B cell (primary cell): Measurements from ENCODE around the gene CXCL8. TPM values are rescaled to one million over a fixed set of nuclear protein-coding genes. Genes with fewer than 3 reads are reported as not detected.
A peak's percentile ranks its signal among the peaks of the same experiment; 100 is the strongest.

ENCODE experiments used
- ATAC-seq: fragments of 200-7000 bp; cut with Tn5 transposase; one replicate; pipeline ENCODE4 v1.10.0; 2021; ENCODE audit warnings: low read depth, mild to moderate bottlenecking, moderate number of reproducible peaks, moderate library complexity
- CTCF ChIA-PET: fragments of 350-600 bp; sonication (Branson Sonifier 250); formaldehyde crosslinking; loops from one replicate; lab custom pipeline; 2021; ENCODE audit warnings: antibody characterized with exemption, inconsistent platforms; lab: Charles Lee
- POLR2A ChIA-PET: fragments of 350-600 bp; sonication (Branson Sonifier 250); formaldehyde crosslinking; loops from one replicate; lab custom pipeline; 2021; ENCODE audit warnings: antibody characterized with exemption; lab: Charles Lee
- DNase-seq: peaks from one replicate; pipeline ENCODE4 v3.0.0; 2013
- H2AFZ ChIP-seq: 2 replicates; pipeline ENCODE4 v1.6.1; 2012; ENCODE audit warnings: mild to moderate bottlenecking, low read depth, low read length; ENCODE audit not compliant: insufficient read depth, poor library complexity, severe bottlenecking
- H3K27ac ChIP-seq, 2 donors: 1 replicate in 1 of 2; 2 replicates in 1 of 2; pipeline ENCODE4 v1.5.1; 2012 to 2013; ENCODE audit warnings: low read length in 2 of 2, mild to moderate bottlenecking in 2 of 2, moderate library complexity in 1 of 2
- H3K27me3 ChIP-seq, 4 experiments: fragments of 200-600 bp in 1 of 4; sonication (generic) in 1 of 4; replicated peaks in 1 of 4; 1 replicate in 2 of 4; 2 replicates in 2 of 4; pipeline versions ENCODE4 v1.6.1 to v1.7.0; 2013 to 2016; ENCODE audit warnings: low read length in 3 of 4, mild to moderate bottlenecking in 2 of 4, mixed read lengths in 1 of 4, moderate library complexity in 1 of 4; ENCODE audit not compliant: insufficient read depth in 4 of 4, control insufficient read depth in 3 of 4; ENCODE audit errors: control extremely low read depth in 1 of 4
- H3K36me3 ChIP-seq, 2 experiments: replicated peaks in 1 of 2; 1 replicate in 1 of 2; 2 replicates in 1 of 2; pipeline versions ENCODE4 v1.6.1 to v1.7.1; 2013; ENCODE audit warnings: low read length in 1 of 2; ENCODE audit not compliant: insufficient read depth in 2 of 2, control insufficient read depth in 1 of 2; ENCODE audit errors: control extremely low read depth in 1 of 2, extremely low read depth in 1 of 2
- H3K4me1 ChIP-seq, 2 donors: fragments of 200-600 bp in 1 of 2; sonication (generic) in 1 of 2; 1 replicate in 1 of 2; 2 replicates in 1 of 2; pipeline versions ENCODE4 v1.5.1 to v1.6.1; 2013 to 2017; ENCODE audit warnings: low read length in 2 of 2; ENCODE audit not compliant: control insufficient read depth in 2 of 2, insufficient read depth in 2 of 2
- H3K4me2 ChIP-seq: replicated peaks from 2 replicates; pipeline ENCODE3; 2012; ENCODE audit warnings: mild to moderate bottlenecking, low read depth, low read length; ENCODE audit not compliant: poor library complexity, severe bottlenecking
- H3K4me3 ChIP-seq, 5 experiments: fragments of 200-600 bp in 1 of 5; sonication (generic) in 1 of 5; 1 replicate in 3 of 5; 2 replicates in 2 of 5; pipeline versions ENCODE4 v1.5.1 to v1.7.0; 2011 to 2016; ENCODE audit warnings: low read length in 4 of 5, mild to moderate bottlenecking in 4 of 5, low read depth in 2 of 5, control low read depth in 1 of 5, moderate library complexity in 1 of 5; ENCODE audit not compliant: insufficient read depth in 1 of 5; ENCODE audit errors: control extremely low read depth in 1 of 5, extremely low read depth in 1 of 5
- H3K79me2 ChIP-seq: fragments of 200-600 bp; sonication (generic); one replicate; pipeline ENCODE4 v1.6.0; 2016; ENCODE audit warnings: low read length; ENCODE audit not compliant: control insufficient read depth, insufficient read depth
- H3K9ac ChIP-seq: fragments of 200-600 bp; sonication (generic); 2 replicates; pipeline ENCODE4 v1.6.1; 2017; ENCODE audit warnings: mild to moderate bottlenecking, low read length, moderate library complexity
- H3K9me3 ChIP-seq, 3 donors: one replicate each; pipeline versions ENCODE4 v1.6.1 to v1.7.1; 2013; ENCODE audit warnings: low read length in 2 of 3; ENCODE audit not compliant: control insufficient read depth in 2 of 3, insufficient read depth in 1 of 3; ENCODE audit errors: control extremely low read depth in 1 of 3
- H4K20me1 ChIP-seq: 2 replicates; pipeline ENCODE4 v1.6.0; 2012; ENCODE audit warnings: mild to moderate bottlenecking, low read length; ENCODE audit not compliant: insufficient read depth, control insufficient read depth, poor library complexity, severe bottlenecking
- H3K27ac Mint-ChIP-seq: one replicate; pipeline ENCODE4 v1.8.0; 2021; ENCODE audit warnings: mixed read lengths
- H3K27me3 Mint-ChIP-seq: one replicate; pipeline ENCODE4 v1.8.0; 2021; ENCODE audit warnings: mixed read lengths
- H3K4me1 Mint-ChIP-seq: one replicate; pipeline ENCODE4 v1.8.0; 2021; ENCODE audit warnings: mixed read lengths
- H3K4me3 Mint-ChIP-seq: one replicate; pipeline ENCODE4 v1.8.0; 2021; ENCODE audit warnings: mixed read lengths
- H3K9me3 Mint-ChIP-seq: one replicate; pipeline ENCODE4 v1.8.0; 2022; ENCODE audit warnings: mixed read lengths; ENCODE audit not compliant: insufficient read depth
- EZH2 ChIP-seq: IDR thresholded peaks from 2 replicates; pipeline ENCODE4 v1.6.1; 2012; ENCODE audit warnings: borderline replicate concordance, low read depth, mild to moderate bottlenecking, moderate library complexity, low read length; ENCODE audit not compliant: insufficient read depth, poor library complexity, severe bottlenecking
- WGBS: methylation state at CpG from one replicate; pipeline ENCODE4 v1.1.5; 2013; ENCODE audit warnings: missing lambda C conversion rate; ENCODE audit not compliant: insufficient coverage; 5-methylcytosine and 5-hydroxymethylcytosine counted together
- intact Hi-C: fragments of 100-400 bp; cut with micrococcal nuclease; formaldehyde crosslinking; loops from one replicate; pipeline ENCODE4 v1.10.0; 2022
- polyA plus RNA-seq: library from polyadenylated mRNA; depleted of rRNA; stranded (reverse); fragments of >200 nt; gene quantifications from 2 replicates; pipeline ENCODE4 v1.2.3, GENCODE V29; 2012
- total RNA-seq, 2 donors: library from RNA; stranded (reverse); fragments of 120-200 nt in 1 of 2; gene quantifications; 1 replicate in 1 of 2; 2 replicates in 1 of 2; pipeline versions ENCODE4 v1.2.3 to v1.2.4, GENCODE V29; 2013 to 2022
- TF ChIP-seq, protein P1 (sequence below): fragments of 200-600 bp; IDR thresholded peaks from one replicate; pipeline ENCODE4 v1.8.0; 2022; ENCODE audit warnings: antibody characterized with exemption, mild to moderate bottlenecking

Gene CXCL8
- total and polyA plus RNA-seq, 2 donors (not counting 1 experiment from before 2014, with no cell fraction given) = 0.32 to 7.5 TPM

DNA sequence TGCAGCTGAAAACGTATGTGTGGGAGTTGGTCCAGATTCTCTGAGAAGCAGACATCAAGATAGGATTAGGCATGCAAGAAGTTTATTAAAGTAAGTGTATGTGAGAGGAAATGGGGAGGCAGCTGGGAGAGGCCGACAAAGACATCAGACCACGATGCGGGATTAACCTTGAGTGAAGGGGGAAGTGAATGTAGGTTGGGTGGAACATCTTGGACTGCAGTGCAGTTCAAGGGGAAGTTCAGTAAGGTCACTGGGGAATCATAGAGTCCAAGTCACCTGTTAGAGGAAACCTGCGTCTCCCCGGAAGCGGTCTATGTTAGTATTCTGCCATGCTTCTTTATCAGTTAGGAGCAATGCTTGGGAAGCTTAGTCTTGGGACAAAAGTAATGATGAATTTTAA, 22.0 kb downstream of the CXCL8 start:
- ATAC-seq (no peak), DNase-seq (peak; percentile 3)
- Histone ChIP-seq H3K36me3 (no peaks in the 10 kb centered on the region), H3K9me3 (no peaks in the 10 kb centered on the region), H3K4me1 (no peaks in the 10 kb centered on the region), H3K79me2 (no peaks in the 10 kb centered on the region), H3K4me3 (no peak overlapping the region), H3K4me2 (no peak overlapping the region), H2AFZ (no peak overlapping the region), H3K27ac (no peak overlapping the region), H3K9ac (no peak overlapping the region), H3K27me3 (no peaks in the 10 kb centered on the region), H4K20me1 (no peaks in the 10 kb centered on the region)
- CTCF ChIA-PET = no interaction called here
- POLR2A ChIA-PET = no interaction called here
- TF ChIP-seq EZH2 = no peak
- TF ChIP-seq, protein P1, sequence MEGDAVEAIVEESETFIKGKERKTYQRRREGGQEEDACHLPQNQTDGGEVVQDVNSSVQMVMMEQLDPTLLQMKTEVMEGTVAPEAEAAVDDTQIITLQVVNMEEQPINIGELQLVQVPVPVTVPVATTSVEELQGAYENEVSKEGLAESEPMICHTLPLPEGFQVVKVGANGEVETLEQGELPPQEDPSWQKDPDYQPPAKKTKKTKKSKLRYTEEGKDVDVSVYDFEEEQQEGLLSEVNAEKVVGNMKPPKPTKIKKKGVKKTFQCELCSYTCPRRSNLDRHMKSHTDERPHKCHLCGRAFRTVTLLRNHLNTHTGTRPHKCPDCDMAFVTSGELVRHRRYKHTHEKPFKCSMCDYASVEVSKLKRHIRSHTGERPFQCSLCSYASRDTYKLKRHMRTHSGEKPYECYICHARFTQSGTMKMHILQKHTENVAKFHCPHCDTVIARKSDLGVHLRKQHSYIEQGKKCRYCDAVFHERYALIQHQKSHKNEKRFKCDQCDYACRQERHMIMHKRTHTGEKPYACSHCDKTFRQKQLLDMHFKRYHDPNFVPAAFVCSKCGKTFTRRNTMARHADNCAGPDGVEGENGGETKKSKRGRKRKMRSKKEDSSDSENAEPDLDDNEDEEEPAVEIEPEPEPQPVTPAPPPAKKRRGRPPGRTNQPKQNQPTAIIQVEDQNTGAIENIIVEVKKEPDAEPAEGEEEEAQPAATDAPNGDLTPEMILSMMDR = no peak
- 22% methylated on average over 7 of the region's 7 CpGs for WGBS
- no peaks in the 10 kb centered on the region for H3K9me3 Mint-ChIP-seq
- peaks cover 6% of the 10 kb centered on the region for H3K4me1 Mint-ChIP-seq
- H3K27me3 Mint-ChIP-seq = no peaks in the 10 kb centered on the region
- intact Hi-C loops = no loop called here
- H3K4me3 Mint-ChIP-seq = no peak overlapping the region
- no peak overlapping the region for H3K27ac Mint-ChIP-seq

DNA sequence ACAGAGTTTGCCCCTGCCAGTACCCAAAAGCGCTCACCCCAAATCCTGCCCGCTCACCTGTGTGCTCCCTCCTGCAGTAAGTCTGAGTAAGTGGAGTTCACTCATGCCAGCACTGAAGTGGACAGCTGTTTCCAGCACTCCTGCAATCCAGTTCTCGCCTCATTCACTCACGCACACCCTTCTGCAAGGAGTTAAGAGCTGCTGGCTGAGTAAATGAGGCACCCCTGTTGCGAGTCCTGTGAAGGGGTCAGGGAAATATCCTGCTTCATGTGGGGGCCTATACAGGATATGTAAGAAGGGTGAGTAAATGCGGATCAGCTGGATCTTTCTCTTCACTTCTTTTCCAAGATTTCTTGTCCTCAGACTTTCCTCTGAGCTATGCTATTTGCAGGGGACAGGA, 23.5 kb downstream of the CXCL8 start:
- H3K4me3 Mint-ChIP-seq = no peak overlapping the region
- H4K20me1 ChIP-seq = no peaks in the 10 kb centered on the region
- DNase-seq (no peak), ATAC-seq (no peak)
- no peak overlapping the region for H3K4me2 ChIP-seq
- no peak overlapping the region for H2AFZ ChIP-seq
- H3K27ac ChIP-seq = no peak overlapping the region
- ChIA-PET POLR2A (no interaction called here), CTCF (no interaction called here)
- no peak overlapping the region for H3K27ac Mint-ChIP-seq
- no peaks in the 10 kb centered on the region for H3K79me2 ChIP-seq
- WGBS = 52% methylated on average over 2 of the region's 6 CpGs
- no peak overlapping the region for H3K4me3 ChIP-seq
- no peaks in the 10 kb centered on the region for H3K27me3 Mint-ChIP-seq
- no peaks in the 10 kb centered on the region for H3K9me3 Mint-ChIP-seq
- H3K27me3 ChIP-seq = no peaks in the 10 kb centered on the region
- peaks cover 6% of the 10 kb centered on the region for H3K4me1 Mint-ChIP-seq
- H3K9ac ChIP-seq = no peak overlapping the region
- H3K9me3 ChIP-seq = no peaks in the 10 kb centered on the region
- H3K36me3 ChIP-seq = no peaks in the 10 kb centered on the region
- TF ChIP-seq, protein P1 = no peak
- TF ChIP-seq EZH2 = no peak
- intact Hi-C loops = no loop called here
- no peaks in the 10 kb centered on the region for H3K4me1 ChIP-seq
